Measurements from ENCODE around the gene NBPF6.
"Not testable (repeated sequence)": the region's sequence is repeated elsewhere in the genome, so short reads cannot be mapped to it uniquely, and the experiment has no call there.

Gene NBPF6

GRCh38 chr1:108502138-108502537 lies 52.0 kb downstream of the NBPF6 start:
- DNase-seq (ENCODE audit: low spot score) = no peak

GRCh38 chr1:108502624-108503023 lies 52.5 kb downstream of the NBPF6 start:
- no peak for DNase-seq (ENCODE audit: low spot score)

GRCh38 chr1:108503062-108503733 lies 53.1 kb downstream of the NBPF6 start:
- peak; percentile 26 for DNase-seq (ENCODE audit: low spot score)

GRCh38 chr1:108504447-108504846 lies 54.3 kb downstream of the NBPF6 start:
- no peak for DNase-seq (ENCODE audit: low spot score)

GRCh38 chr1:108505763-108506070 lies 55.6 kb downstream of the NBPF6 start:
- no peak for DNase-seq (ENCODE audit: low spot score)

GRCh38 chr1:108511764-108512163 lies 61.6 kb downstream of the NBPF6 start:
- no peak for DNase-seq (ENCODE audit: low spot score)

- peak; percentile 56 for DNase-seq (ENCODE audit: low spot score)
Observed at GRCh38 chr1:108512239-108513043, 62.3 kb downstream of the NBPF6 start.

- no peak for DNase-seq (ENCODE audit: low spot score)
Observed at GRCh38 chr1:108513044-108513415, 62.9 kb downstream of the NBPF6 start.

GRCh38 chr1:108513914-108514313 lies 63.8 kb downstream of the NBPF6 start:
- not testable (repeated sequence) for DNase-seq (ENCODE audit: low spot score)

GRCh38 chr1:108517301-108517897 lies 67.3 kb downstream of the NBPF6 start:
- not testable (repeated sequence) for DNase-seq (ENCODE audit: low spot score)

Measured in cerebellar cortex (tissue), 1 donor.